Measurements from ENCODE around the gene SERPINA10. TPM values are rescaled to one million over a fixed set of nuclear protein-coding genes. Genes with fewer than 3 reads are reported as not detected.
"Not testable (repeated sequence)": the region's sequence is repeated elsewhere in the genome, so short reads cannot be mapped to it uniquely, and the experiment has no call there.

The SERPINA10 gene
- total and polyA plus RNA-seq, 7 donors = not detected

GRCh38 chr14:94284221-94284620 lies 8.8 kb downstream of the SERPINA10 start:
- TF ChIP-seq CTCF (IDR thresholded peaks at IDR 0.05) = no peak
- Histone ChIP-seq H3K36me3 (ENCODE audit: insufficient read depth in 1 of 2, low read depth in 1 of 2) (no peaks in the 10 kb centered on the region), H3K27me3 (ENCODE audit: insufficient read depth in 3 of 3, low read length in 2 of 3) (peaks cover 0 to 2% (median 0%) of the 10 kb centered on the region in 3 donors), H3K27ac (no peak overlapping the region), H3K4me3 (no peak overlapping the region), H3K9me3 (no peaks in the 10 kb centered on the region), H3K4me1 (no peaks in the 10 kb centered on the region)
- intact Hi-C loops (cut with DNase I) = no loop called here
- no peak for DNase-seq
- ATAC-seq = no peak
- 30 to 62% (median 53%) methylated on average over 2 of the region's 2 CpGs for WGBS, 3 donors

- no peak overlapping the region for H3K27ac ChIP-seq
- no peak for DNase-seq
- 79 to 85% (median 83%) methylated on average over 2 of the region's 2 CpGs for WGBS, 3 donors
- no peak for ATAC-seq
- intact Hi-C loops (cut with DNase I) = no loop called here
- no peaks in the 10 kb centered on the region for H3K4me1 ChIP-seq
- no peaks in the 10 kb centered on the region for H3K36me3 ChIP-seq (ENCODE audit: insufficient read depth in 1 of 2, low read depth in 1 of 2)
- peaks cover 0 to 2% (median 0%) of the 10 kb centered on the region in 3 donors for H3K27me3 ChIP-seq (ENCODE audit: insufficient read depth in 3 of 3, low read length in 2 of 3)
- no peak for TF ChIP-seq CTCF (IDR thresholded peaks at IDR 0.05)
- no peak overlapping the region for H3K4me3 ChIP-seq
- H3K9me3 ChIP-seq = no peaks in the 10 kb centered on the region
Measured at GRCh38 chr14:94282991-94283723, 9.9 kb downstream of the SERPINA10 start.

GRCh38 chr14:94278731-94279130 lies 14.3 kb downstream of the SERPINA10 start:
- no peak for ATAC-seq
- intact Hi-C loops (cut with DNase I) = no loop called here
- H3K4me1 ChIP-seq = no peaks in the 10 kb centered on the region
- H3K27ac ChIP-seq = no peak overlapping the region
- no peak overlapping the region for H3K4me3 ChIP-seq
- peaks cover 0 to 3% (median 0%) of the 10 kb centered on the region in 3 donors for H3K27me3 ChIP-seq (ENCODE audit: insufficient read depth in 3 of 3, low read length in 2 of 3)
- no peaks in the 10 kb centered on the region for H3K9me3 ChIP-seq
- H3K36me3 ChIP-seq (ENCODE audit: insufficient read depth in 1 of 2, low read depth in 1 of 2) = no peaks in the 10 kb centered on the region
- no peak for TF ChIP-seq CTCF (IDR thresholded peaks at IDR 0.05)
- 74 to 76% (median 76%) methylated on average over 2 of the region's 2 CpGs for WGBS, 3 donors
- DNase-seq = no peak

GRCh38 chr14:94276898-94277561 lies 16.0 kb downstream of the SERPINA10 start:
- H3K27me3 ChIP-seq (ENCODE audit: insufficient read depth in 3 of 3, low read length in 2 of 3); ATAC-seq; H3K27ac ChIP-seq; H3K4me3 ChIP-seq; DNase-seq; intact Hi-C loops (cut with DNase I); H3K9me3 ChIP-seq; H3K36me3 ChIP-seq (ENCODE audit: insufficient read depth in 1 of 2, low read depth in 1 of 2); H3K4me1 ChIP-seq: not testable (repeated sequence)
- 81 to 87% (median 81%) methylated on average over 11 of the region's 11 CpGs for WGBS, 3 donors

- no peak for ATAC-seq
- WGBS, 3 donors = 38 to 39% (median 39%) methylated on average over 10 of the region's 10 CpGs
Measured at GRCh38 chr14:94269156-94269555, 23.9 kb downstream of the SERPINA10 start.

GRCh38 chr14:94268582-94268981 lies 24.5 kb downstream of the SERPINA10 start:
- intact Hi-C loops (cut with DNase I); H3K4me3 ChIP-seq; DNase-seq; ATAC-seq; H3K4me1 ChIP-seq; H3K27ac ChIP-seq; H3K36me3 ChIP-seq (ENCODE audit: insufficient read depth in 1 of 2, low read depth in 1 of 2); H3K9me3 ChIP-seq: not testable (repeated sequence)
- peaks cover 0 to 11% (median 0%) of the 10 kb centered on the region in 3 donors for H3K27me3 ChIP-seq (ENCODE audit: insufficient read depth in 3 of 3, low read length in 2 of 3)
- 75 to 86% (median 81%) methylated on average over 7 of the region's 7 CpGs for WGBS, 3 donors

More at GRCh38 chr14:94269156-94269555, 23.9 kb downstream of the SERPINA10 start:
- Histone ChIP-seq H3K4me1 (no peaks in the 10 kb centered on the region), H3K4me3 (no peak overlapping the region), H3K27me3 (ENCODE audit: insufficient read depth in 3 of 3, low read length in 2 of 3) (peaks cover 0 to 11% (median 0%) of the 10 kb centered on the region in 3 donors), H3K36me3 (ENCODE audit: insufficient read depth in 1 of 2, low read depth in 1 of 2) (no peaks in the 10 kb centered on the region), H3K9me3 (no peaks in the 10 kb centered on the region), H3K27ac (no peak overlapping the region)
- DNase-seq = no peak
- intact Hi-C loops (cut with DNase I) = no loop called here
- no peak for TF ChIP-seq CTCF (IDR thresholded peaks at IDR 0.05)
